GM18861 (cell line): ENCODE data around the gene NPFFR1.
A peak's percentile ranks its signal among the peaks of the same experiment; 100 is the strongest.

ENCODE experiments used
- ATAC-seq: cut with Tn5 transposase; IDR thresholded peaks from one replicate; pipeline ENCODE4 v1.9.1; 2021; ENCODE audit not compliant: unreplicated experiment

The NPFFR1 gene

DNA sequence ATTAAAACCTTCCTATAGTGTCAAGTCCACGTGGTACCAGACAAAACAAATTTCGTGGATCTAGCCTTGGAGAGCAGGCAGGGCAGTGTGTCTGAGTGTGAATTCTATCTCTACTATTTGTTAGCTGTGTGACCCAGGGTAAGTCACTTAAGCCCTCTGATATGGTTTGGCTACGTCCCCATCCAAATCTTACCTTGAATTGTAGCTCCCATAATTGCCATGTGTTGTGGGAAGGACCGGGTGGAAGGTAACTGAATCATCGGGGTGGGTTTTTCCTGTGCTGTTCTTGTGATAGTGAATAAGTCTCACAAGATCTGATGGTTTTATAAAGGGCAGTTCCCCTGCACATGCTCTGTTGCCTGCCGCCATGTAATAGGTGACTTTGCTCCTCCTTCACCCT is 2.8 kb upstream of the NPFFR1 start:
- no peak for ATAC-seq

DNA sequence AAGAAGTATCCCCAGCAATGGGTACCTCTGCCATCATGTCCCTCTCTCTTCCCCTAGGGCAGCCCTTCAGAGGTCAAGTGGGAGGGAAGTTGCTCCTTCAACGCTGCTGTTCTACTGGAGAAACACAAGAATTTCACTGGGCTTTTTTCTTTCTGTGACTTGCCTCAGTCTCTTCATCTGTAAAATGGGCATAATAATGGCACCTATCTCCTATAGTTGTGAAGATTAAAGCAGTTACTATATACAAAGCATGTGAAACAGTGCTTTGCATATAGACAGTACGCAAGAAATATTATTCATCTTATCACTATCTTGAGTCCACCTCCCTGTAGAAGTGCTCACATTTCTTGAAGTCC is 1.6 kb upstream of the NPFFR1 start:
- ATAC-seq: no peak

DNA sequence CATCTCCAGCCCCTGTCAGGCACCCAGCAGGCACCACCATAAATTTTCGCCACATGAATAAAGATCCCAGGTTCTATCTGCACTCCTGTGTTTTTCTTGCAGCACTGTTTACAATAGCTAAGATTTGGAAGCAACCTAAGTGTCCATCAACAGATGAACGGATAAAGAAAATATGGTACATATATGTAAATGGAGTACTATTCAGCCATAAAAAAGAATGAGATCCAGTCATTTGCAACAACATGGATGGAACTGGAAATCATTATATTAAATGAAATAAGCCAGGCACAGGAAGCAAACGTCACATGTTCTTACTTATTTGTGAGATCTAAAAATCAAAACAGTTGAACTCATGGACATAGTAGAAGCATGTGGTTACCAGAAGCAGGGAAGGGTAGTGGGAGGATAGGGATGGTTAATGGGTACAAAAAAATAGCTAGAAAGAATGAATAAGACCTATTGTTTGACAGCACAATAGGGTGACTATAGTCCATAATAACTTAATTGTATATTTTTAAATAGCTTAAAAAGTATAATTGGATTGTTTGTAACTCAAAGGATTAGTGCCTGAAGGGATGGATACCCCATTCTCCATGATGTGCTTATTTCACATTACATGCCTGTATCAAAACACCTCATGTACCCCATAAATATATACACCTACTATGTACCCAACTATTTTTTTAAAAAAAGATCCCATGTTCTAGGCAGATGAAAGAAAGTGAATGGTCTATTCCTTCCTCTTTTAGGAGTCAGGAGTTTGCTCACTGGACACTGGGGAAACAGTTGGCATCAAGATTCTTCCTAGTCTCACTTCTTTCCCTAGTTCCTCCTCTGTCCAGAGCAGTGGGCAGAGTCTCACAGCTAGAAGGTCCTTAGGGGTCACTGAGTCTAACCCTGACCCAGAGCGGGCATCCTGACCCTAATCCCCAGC is 1.0 kb upstream of the NPFFR1 start:
- ATAC-seq: no peak

DNA sequence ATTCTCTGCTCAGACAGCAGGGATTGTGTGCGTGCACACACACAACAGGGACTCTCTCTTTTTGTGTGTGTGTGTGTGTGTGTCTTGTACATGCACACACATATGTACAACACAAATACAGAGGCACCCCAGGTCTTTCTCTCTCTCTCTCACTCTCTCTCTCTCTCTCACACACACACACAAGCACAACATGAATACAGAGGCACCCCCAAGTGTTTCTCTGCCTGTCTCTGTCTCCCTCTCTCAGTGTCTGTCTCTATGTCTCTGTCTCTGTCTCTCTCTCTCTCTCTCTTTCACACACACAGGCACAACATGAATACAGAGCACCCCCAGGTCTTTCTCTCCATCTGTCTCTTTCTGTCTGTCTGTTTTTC is 746 bp downstream of the NPFFR1 start:
- ATAC-seq: no peak

- no peak for ATAC-seq
Observed at GRCh38 chr10:70281609-70282008, 2.2 kb downstream of the NPFFR1 start.

- ATAC-seq: no peak
Observed at GRCh38 chr10:70280099-70280498, 3.7 kb downstream of the NPFFR1 start.

DNA sequence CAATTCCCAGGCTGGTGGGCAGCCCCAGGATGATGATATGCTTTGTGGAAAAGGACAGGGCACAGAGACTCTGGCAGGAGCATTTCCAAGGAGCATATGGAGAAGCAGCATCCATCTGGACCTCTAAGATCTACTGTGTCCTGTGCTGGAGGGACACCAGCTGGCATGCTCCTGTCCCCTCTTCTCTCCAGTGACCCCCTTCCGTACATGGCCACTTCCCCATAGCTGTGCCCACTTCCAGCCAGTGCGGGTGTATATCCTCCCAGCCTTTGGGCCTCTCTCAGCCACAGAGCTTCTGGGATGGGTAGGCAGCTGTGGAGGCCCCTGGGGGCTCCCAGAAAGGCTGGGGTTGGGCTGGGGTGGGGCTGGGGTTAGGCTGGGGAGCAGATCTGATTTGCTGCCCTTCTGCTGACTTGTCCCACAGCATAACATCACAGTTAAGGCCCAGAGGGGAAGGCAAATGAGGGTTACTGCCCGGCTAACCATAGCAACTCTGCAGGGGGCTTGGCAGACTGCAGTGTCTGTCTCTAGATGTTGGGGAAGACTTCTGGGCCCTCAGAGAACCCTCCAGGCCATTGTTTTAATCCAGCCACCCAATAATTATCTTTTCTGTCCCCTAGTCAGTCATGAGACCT is 6.3 kb downstream of the NPFFR1 start:
- no peak for ATAC-seq

DNA sequence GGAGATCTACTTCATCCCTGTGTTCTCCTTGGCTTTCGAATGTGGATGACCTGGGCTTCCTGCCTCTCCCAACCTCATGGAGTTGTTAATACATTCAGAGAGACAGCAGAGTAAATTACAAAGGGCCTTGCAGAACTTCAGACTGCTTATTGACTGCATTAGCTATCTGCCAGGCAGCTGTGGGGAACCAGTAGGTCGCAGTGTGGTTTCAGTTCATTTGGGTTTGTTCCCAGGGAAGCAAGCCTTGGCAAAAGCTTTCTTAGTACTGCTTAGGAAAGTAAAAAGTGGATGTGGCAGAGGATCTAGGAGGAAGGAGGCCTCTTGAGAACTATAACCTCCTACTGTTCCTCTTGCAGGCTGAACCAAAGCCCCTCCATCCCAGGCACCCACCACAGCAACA is 9.2 kb downstream of the NPFFR1 start:
- no peak for ATAC-seq

DNA sequence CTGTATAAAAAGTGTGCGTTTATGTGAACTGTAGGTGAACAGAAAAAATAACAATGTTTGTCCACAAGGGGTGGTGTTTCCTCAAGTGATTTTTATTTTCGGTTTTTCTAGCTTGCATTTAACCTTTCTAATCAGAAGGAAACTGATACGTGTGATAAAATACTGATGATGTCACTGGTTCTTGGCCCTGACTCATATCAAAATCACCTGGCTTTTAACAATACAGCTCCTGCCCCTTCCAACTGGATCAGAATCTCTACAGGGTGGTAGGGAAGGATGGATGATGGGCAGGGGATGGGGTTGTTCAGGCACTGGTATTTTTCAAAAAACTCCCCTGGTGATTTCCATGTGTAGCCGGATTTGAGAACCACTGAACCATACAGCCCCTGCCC is 10.9 kb downstream of the NPFFR1 start:
- peak; percentile 60 for ATAC-seq

DNA sequence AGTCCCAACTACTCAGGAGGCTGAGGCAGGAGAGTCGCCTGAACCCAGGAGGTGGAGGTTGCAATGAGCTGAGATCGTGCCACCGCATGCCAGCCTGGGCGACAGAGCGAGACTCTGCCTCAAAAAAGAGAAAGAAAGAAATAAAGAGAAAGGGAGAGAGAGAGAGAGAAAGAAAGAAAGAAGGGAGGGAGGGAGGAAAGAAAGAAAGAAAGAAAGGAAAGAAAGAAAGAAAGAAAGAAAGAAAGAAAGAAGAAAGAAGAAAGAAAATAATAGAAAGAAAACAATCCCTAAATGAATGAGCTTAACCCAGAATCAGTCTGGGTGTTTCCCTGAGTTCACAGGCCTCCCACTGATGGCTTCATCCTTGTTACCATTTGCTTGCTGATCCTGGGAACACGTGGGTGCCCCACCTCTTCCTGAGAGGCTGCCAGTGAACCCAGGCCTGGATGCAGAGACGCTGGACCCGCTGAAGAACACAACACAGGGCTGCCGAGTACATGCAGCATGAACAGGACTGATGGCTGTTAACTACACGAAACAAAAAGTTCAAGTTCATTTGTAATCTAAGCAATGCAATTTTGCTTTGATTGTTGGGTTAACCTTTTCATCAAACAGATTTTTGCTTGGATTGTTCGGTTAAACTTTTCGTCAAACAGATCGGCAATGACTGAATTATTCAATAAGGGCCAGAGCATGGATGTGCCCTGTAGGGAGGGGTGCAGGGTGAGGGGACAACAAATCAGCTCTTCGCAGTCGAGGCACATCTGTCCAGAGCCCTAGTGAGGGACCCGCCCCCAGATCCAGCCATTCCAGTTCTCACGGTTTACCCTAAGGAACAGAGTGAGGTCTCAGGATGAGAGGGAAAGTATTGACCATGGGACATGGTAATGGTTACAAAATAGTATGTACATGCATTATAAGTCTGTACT is 11.5 kb downstream of the NPFFR1 start:
- ATAC-seq: no peak

DNA sequence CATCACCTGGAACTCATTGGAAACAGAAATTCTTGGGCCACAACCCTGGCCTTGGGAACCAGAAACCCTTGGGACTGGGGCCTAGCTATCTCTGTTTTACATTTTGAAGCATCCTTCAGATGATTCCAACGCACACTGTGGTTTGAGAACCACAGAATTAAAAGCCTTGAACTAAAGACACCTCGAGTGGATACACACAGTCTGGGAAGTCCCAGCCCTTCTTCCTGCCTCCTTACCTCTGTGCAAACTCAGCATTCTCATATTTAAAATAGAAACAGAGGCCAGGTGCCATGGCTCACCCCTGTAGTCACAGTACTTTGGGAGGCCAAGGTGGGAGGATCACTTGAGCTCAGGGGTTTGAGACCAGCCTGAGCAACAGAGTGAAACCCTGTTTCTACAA is 12.9 kb downstream of the NPFFR1 start:
- ATAC-seq: no peak

GRCh38 chr10:70269741-70270140 is 14.1 kb downstream of the NPFFR1 start:
- no peak for ATAC-seq

GRCh38 chr10:70268376-70268775 is 15.4 kb downstream of the NPFFR1 start:
- ATAC-seq: no peak

GRCh38 chr10:70267161-70267933 is 16.5 kb downstream of the NPFFR1 start:
- ATAC-seq: no peak

DNA sequence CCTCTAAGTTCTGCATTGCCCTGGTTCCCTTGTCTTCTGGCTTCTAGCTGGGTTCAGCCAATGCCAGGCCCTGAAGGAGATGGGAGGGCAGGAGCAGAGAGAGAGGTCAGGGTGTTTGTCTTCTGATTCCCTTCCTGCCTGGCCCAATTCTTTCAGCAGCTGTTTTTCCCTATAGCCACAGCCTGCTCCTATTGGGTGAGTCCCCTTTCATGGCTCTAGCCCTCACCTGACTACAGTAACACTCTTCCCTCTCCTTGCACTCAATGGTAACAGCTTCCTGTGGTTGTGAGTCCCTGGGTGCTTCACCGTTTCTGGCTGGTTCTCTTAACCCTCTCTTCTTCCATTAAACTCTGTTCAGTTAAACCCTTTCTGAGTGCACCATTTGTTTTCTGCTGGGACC is 17.1 kb downstream of the NPFFR1 start:
- no peak for ATAC-seq

DNA sequence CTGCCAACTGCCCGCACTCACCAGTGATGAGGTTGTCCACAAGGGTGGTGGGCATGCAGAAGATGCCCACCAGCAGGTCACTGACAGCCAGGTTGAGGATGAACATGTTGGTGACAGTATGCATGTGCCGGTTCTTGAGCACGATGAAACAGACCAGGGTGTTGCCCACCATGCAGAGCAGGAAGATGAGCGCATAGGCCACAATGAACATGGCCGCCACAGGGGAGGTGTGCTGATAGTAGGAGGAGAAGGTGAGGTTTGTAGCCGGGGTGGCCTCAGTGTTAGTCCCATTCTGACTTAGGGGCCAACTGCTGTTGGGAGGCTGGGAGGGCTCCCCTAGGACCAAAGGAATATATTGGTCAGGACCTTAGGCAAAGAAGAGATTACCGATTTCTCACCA is 17.7 kb downstream of the NPFFR1 start:
- ATAC-seq: no peak

DNA sequence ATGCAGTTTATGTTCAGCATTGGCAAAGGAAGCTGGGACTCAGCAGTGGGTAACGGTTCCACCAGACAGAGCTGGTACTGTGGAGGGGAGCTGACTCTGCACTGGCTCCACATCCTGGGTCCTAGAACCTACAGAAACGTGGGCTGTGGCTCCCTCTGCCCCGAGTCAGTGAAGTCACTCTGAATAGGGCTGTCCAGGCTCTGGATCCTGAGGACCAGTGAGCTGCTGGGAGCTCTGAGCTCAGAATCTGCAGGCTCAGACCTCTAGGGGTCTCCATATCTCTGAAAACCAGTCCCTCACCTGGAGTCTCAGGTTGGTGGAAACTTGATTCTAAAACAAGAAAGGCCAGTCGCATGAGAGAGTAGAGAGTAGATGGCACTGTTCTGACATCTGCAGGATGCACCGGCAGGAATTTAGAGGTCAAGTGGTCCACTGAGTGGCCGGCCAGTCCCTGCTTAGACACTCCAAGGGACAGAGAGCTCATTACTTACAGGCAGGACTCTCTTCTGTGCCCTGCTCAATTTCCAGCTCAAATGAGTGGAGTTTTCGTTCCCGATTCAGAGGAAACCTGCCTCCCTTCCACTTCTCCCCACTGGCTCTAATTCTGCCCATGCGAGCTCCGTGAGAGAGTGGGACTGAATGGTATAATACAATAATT is 18.6 kb downstream of the NPFFR1 start:
- ATAC-seq: no peak

GRCh38 chr10:70260734-70261133 is 23.1 kb downstream of the NPFFR1 start:
- ATAC-seq: no peak

GRCh38 chr10:70260259-70260658 is 23.5 kb downstream of the NPFFR1 start:
- no peak for ATAC-seq

- ATAC-seq: no peak
Observed at GRCh38 chr10:70258216-70258615, 25.6 kb downstream of the NPFFR1 start.
